ENCODE measurements around the gene BAD. TPM values are rescaled to one million over a fixed set of nuclear protein-coding genes. Genes with fewer than 3 reads are reported as not detected.

BAD gene
- total and polyA plus RNA-seq, 3 experiments from 2014 or later, result 40.4 to 56.5 (median 40.9) TPM

DNA sequence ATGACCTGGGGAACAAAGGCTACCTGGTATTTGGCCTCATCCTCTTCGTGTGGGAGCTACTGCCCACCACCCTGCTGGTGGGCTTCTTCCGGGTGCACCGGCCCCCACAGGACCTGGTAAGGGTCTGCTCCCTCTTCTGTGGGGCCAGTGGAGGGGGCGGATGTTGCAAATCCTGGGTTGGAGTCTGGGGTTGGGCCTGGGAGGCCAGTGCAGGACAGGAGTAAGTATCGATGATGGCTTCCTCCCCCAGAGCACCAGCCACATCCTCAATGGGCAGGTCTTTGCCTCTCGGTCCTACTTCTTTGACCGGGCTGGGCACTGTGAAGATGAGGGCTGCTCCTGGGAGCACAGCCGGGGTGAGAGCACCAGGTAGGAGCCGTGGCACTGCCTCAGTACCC, 3.9 kb upstream of the BAD start:
- no peak for DNase-seq
- ChIA-PET POLR2A (no interaction called here), CTCF (interaction anchor here (1.2 to 2.3 kb wide), 2 partner anchors 13 to 84 kb away, joined by 3 to 8 read pairs; partner anchors contain the start of gene CATSPERZ)
- Histone ChIP-seq H3K36me3 (ENCODE audit: insufficient read depth, low read length) (no peaks in the 10 kb centered on the region), H3K4me1 (ENCODE audit: insufficient read depth, low read length) (peaks cover 18% of the 10 kb centered on the region), H3K9me3 (ENCODE audit: low read length) (no peaks in the 10 kb centered on the region), H3K27me3 (ENCODE audit: insufficient read depth, low read length, poor library complexity, severe bottlenecking) (peaks cover 21% of the 10 kb centered on the region), H3K27ac (ENCODE audit: low read depth, low read length) (no peak overlapping the region), H3K4me3 (ENCODE audit: low read length) (no peak overlapping the region)
- Mint-ChIP-seq H3K36me3 (peaks cover 0 to 4% (median 0%) of the 10 kb centered on the region in 3 donors), H3K27me3 (peaks cover 15 to 16% of the 10 kb centered on the region in 2 donors), H3K4me3 (peak overlapping the region in 2 of 7 donors; percentile 32 to 40), H3K9me3 (peaks cover 0 to 2% (median 0%) of the 10 kb centered on the region in 5 donors), H3K4me1 (peaks cover 12 to 29% (median 13%) of the 10 kb centered on the region in 3 donors), H3K27ac (no peak overlapping the region)

DNA sequence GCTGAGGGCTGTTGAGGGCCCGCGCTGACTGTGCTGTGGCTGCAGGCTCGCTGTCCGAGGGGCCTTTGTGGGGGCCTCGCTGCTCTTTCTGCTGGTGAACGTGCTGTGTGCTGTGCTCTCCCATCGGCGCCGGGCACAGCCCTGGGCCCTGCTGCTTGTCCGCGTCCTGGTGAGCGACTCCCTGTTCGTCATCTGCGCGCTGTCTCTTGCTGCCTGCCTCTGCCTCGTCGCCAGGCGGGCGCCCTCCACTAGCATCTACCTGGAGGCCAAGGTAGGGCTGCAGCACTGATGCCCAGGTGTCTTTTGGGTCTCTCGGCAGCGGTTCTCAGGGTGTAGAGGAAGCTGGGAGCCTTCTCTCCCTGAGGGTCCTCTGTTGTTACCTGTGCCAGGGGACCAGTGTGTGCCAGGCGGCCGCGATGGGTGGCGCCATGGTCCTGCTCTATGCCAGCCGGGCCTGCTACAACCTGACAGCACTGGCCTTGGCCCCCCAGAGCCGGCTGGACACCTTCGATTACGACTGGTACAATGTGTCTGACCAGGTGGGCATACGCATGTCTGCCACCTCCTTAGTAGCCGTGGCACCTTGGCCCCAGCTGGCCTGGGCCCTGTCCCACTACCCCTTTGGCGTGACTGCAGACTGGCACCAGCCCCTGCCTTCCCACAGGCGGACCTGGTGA, 3.3 kb upstream of the BAD start:
- ChIA-PET POLR2A (no interaction called here), CTCF (interaction anchor here (1.2 to 7.8 kb wide), 3 partner anchors 15 to 83 kb away, joined by 3 to 73 read pairs (median 4); partner anchors contain the start of gene CATSPERZ)
- Histone ChIP-seq H3K4me3 (ENCODE audit: low read length) (no peak overlapping the region), H3K27ac (ENCODE audit: low read depth, low read length) (no peak overlapping the region), H3K36me3 (ENCODE audit: insufficient read depth, low read length) (no peaks in the 10 kb centered on the region), H3K27me3 (ENCODE audit: insufficient read depth, low read length, poor library complexity, severe bottlenecking) (peaks cover 16% of the 10 kb centered on the region), H3K4me1 (ENCODE audit: insufficient read depth, low read length) (peaks cover 22% of the 10 kb centered on the region), H3K9me3 (ENCODE audit: low read length) (no peaks in the 10 kb centered on the region)
- H3K27me3 Mint-ChIP-seq, result peaks cover 10 to 11% of the 10 kb centered on the region in 2 donors
- DNase-seq, result no peak
- H3K9me3 Mint-ChIP-seq, result peaks cover 0 to 2% (median 0%) of the 10 kb centered on the region in 5 donors
- H3K4me1 Mint-ChIP-seq, result peaks cover 13 to 34% (median 15%) of the 10 kb centered on the region in 3 donors
- H3K27ac Mint-ChIP-seq, result peak overlapping the region in 1 of 8 donors; percentile 23
- peaks cover 0 to 7% (median 0%) of the 10 kb centered on the region in 3 donors for H3K36me3 Mint-ChIP-seq
- H3K4me3 Mint-ChIP-seq, result peak overlapping the region in 4 of 7 donors; percentile 9 to 81 (median 52)

- Histone ChIP-seq H3K4me3 (ENCODE audit: low read length) (no peak overlapping the region), H3K4me1 (ENCODE audit: insufficient read depth, low read length) (peaks cover 22% of the 10 kb centered on the region), H3K27ac (ENCODE audit: low read depth, low read length) (no peak overlapping the region), H3K36me3 (ENCODE audit: insufficient read depth, low read length) (no peaks in the 10 kb centered on the region), H3K27me3 (ENCODE audit: insufficient read depth, low read length, poor library complexity, severe bottlenecking) (peaks cover 12% of the 10 kb centered on the region), H3K9me3 (ENCODE audit: low read length) (no peaks in the 10 kb centered on the region)
- Mint-ChIP-seq H3K27ac (peak overlapping the region; percentile 61 to 98 (median 92)), H3K4me3 (peak overlapping the region; percentile 69 to 94 (median 76)), H3K4me1 (peaks cover 15 to 33% (median 16%) of the 10 kb centered on the region in 3 donors), H3K9me3 (peaks cover 0 to 2% (median 0%) of the 10 kb centered on the region in 5 donors), H3K27me3 (peaks cover 8 to 10% of the 10 kb centered on the region in 2 donors), H3K36me3 (peaks cover 0 to 11% (median 0%) of the 10 kb centered on the region in 3 donors)
- DNase-seq, result no peak
- ChIA-PET CTCF (interaction anchor here (0.9 to 7.8 kb wide), 3 partner anchors 16 to 82 kb away, joined by 3 to 73 read pairs (median 4); partner anchors contain the start of genes CATSPERZ and FERMT3), POLR2A (interaction anchor here (2.8 kb wide), 1 partner anchor 18 kb away, joined by 14 read pairs; the partner anchor contains the start of gene ESRRA)
Observed at GRCh38 chr11:64286801-64287159, 2.3 kb upstream of the BAD start.

DNA sequence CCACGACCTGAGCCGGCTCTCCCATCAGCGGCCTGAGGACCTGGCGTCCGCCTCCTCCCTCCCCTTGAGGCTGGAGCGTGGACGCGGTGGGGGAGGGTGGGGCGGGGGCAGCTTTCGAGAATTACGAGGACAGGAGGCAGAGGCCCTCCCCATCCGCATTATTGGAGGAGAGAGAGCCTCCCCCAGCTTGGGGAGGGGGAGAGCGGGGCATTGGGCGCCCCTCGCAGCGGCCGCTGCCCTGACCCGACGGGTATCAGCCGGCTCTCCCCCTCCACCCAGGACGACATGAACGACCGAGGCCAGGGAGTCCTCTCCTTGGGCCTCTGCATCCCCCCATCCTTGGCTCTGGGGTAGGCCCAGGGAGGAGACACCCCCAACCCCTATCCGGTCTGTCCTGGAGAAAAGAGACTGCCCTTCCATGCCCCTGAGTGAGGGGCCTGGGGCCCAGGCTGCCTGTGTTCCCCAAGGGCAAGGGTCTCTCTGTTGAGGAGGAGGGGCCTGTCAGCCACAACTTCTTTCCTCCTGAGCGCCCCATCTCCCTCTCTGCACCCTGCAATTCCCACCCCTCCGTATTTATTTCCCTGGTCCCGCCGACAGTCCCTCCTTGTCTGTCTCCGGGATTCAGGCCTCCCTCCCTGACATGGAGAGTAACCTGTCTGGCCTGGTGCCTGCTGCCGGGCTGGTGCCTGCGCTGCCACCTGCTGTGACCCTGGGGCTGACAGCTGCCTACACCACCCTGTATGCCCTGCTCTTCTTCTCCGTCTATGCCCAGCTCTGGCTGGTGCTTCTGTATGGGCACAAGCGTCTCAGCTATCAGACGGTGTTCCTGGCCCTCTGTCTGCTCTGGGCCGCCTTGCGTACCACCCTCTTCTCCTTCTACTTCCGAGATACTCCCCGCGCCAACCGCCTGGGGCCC, 1.7 kb upstream of the BAD start:
- CTCF ChIA-PET, result interaction anchor here (0.9 to 7.8 kb wide), 4 partner anchors 14 to 82 kb away, joined by 3 to 73 read pairs (median 10); partner anchors contain the start of genes CATSPERZ and FERMT3

DNA sequence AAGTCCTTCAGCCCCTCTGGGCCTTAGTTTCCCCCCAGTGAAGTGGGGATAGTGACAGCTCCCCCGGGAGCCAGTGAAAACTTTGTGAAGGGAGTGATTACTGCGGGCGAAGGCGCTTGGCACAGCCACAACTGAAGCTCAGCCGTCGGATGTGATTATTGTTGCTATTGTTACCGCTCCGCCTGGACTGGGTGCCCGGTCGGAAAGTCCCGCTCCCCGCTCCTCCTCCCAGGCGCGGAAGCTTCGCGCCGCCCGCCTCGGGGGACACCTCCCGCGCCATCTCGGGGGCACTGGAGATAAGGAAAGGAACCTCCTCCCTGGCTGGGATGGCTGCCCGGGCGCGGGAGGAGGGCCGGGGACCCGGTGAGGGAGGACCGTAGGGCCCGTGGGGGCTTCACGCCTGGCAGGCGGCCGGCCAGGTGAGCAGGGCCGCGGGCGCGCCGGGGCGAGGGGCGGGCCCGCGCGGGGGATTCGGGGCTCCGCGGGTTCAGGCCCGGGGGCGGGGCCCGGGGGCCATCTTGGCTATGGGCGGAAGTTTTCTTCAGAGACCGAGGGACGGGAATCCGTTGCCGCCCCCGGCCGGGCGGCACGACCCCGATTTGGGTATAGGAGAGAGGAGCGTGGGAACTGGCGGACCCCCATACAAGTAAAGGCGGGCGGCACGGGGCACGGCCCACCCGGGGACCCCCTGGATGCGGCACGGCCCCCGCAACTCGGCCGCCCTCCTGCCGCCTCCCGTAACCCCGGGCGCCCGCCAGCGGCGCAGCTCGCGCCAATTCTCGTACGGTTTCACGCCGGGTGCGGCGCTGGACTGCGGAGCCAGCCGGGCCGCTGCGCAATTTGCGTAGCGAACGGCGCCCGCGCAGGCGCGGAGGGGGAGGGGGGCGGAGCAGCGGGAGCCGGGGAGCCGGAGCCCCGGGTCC, 758 bp upstream of the BAD start, which contains the start of gene GPR137:
Gene GPR137 (plus strand): TSS at position 887 of the 923 bp plus-strand sequence. CDS start 677 bp downstream, outside the sequence.
- CTCF ChIA-PET, result interaction anchor here (0.8 to 7.8 kb wide), 9 partner anchors 10 to 81 kb away, joined by 3 to 73 read pairs (median 4); partner anchors contain the start of genes CATSPERZ, FERMT3, NUDT22 and TRMT112
- Mint-ChIP-seq H3K4me1 (peaks cover 13 to 28% (median 21%) of the 10 kb centered on the region in 3 donors), H3K27ac (peak within 1 kb of the TSS; percentile 97 to 100 (median 99)), H3K4me3 (peak within 1 kb of the TSS; percentile 86 to 98 (median 90)), H3K27me3 (peaks cover 0 to 3% of the 10 kb centered on the region in 2 donors), H3K36me3 (peaks cover 0 to 16% (median 0%) of the 10 kb centered on the region in 3 donors), H3K9me3 (no peaks in the 10 kb centered on the region)
- peak within 1 kb of the TSS; percentile 100 for H3K4me3 ChIP-seq (ENCODE audit: low read length)
- POLR2A ChIA-PET, result interaction anchor here (0.6 to 4.3 kb wide), 11 partner anchors 10 to 493 kb away, joined by 3 to 68 read pairs (median 6); partner anchors contain the start of genes ESRRA, FERMT3, NUDT22 and SF1
- peaks cover 22% of the 10 kb centered on the region for H3K4me1 ChIP-seq (ENCODE audit: insufficient read depth, low read length)
- H3K36me3 ChIP-seq (ENCODE audit: insufficient read depth, low read length), result no peaks in the 10 kb centered on the region
- DNase-seq, result peak; percentile 84 to 95 (median 93)
- H3K27ac ChIP-seq (ENCODE audit: low read depth, low read length), result peak within 1 kb of the TSS; percentile 100
- no peaks in the 10 kb centered on the region for H3K9me3 ChIP-seq (ENCODE audit: low read length)
- peaks cover under 1% of the 10 kb centered on the region for H3K27me3 ChIP-seq (ENCODE audit: insufficient read depth, low read length, poor library complexity, severe bottlenecking)

More for the DNA sequence above, 1.7 kb upstream of the BAD start:
- peaks cover 22% of the 10 kb centered on the region for H3K4me1 ChIP-seq (ENCODE audit: insufficient read depth, low read length)
- no peak for DNase-seq
- Mint-ChIP-seq H3K27ac (peak overlapping the region; percentile 61 to 100 (median 92)), H3K27me3 (peaks cover 8 to 10% of the 10 kb centered on the region in 2 donors), H3K36me3 (peaks cover 0 to 15% (median 0%) of the 10 kb centered on the region in 3 donors), H3K4me3 (peak overlapping the region; percentile 69 to 98 (median 77)), H3K4me1 (peaks cover 16 to 33% (median 19%) of the 10 kb centered on the region in 3 donors), H3K9me3 (peaks cover 0 to 2% (median 0%) of the 10 kb centered on the region in 5 donors)
- no peaks in the 10 kb centered on the region for H3K36me3 ChIP-seq (ENCODE audit: insufficient read depth, low read length)
- H3K4me3 ChIP-seq (ENCODE audit: low read length), result peak overlapping the region; percentile 100
- no peaks in the 10 kb centered on the region for H3K9me3 ChIP-seq (ENCODE audit: low read length)
- H3K27me3 ChIP-seq (ENCODE audit: insufficient read depth, low read length, poor library complexity, severe bottlenecking), result peaks cover 10% of the 10 kb centered on the region
- H3K27ac ChIP-seq (ENCODE audit: low read depth, low read length), result peak overlapping the region; percentile 100
- POLR2A ChIA-PET, result interaction anchor here (0.6 to 4.3 kb wide), 5 partner anchors 9 to 62 kb away, joined by 3 to 68 read pairs (median 7); partner anchors contain the start of genes ESRRA and NUDT22

GRCh38 chr11:64283092-64283491, 1.4 kb downstream of the BAD start:
- Histone ChIP-seq H3K27ac (ENCODE audit: low read depth, low read length) (no peak overlapping the region), H3K4me3 (ENCODE audit: low read length) (no peak overlapping the region), H3K4me1 (ENCODE audit: insufficient read depth, low read length) (peaks cover 22% of the 10 kb centered on the region), H3K9me3 (ENCODE audit: low read length) (no peaks in the 10 kb centered on the region), H3K27me3 (ENCODE audit: insufficient read depth, low read length, poor library complexity, severe bottlenecking) (no peaks in the 10 kb centered on the region), H3K36me3 (ENCODE audit: insufficient read depth, low read length) (no peaks in the 10 kb centered on the region)
- Mint-ChIP-seq H3K9me3 (no peaks in the 10 kb centered on the region), H3K27me3 (no peaks in the 10 kb centered on the region), H3K27ac (peak overlapping the region; percentile 69 to 100 (median 92)), H3K36me3 (peaks cover 0 to 25% (median 5%) of the 10 kb centered on the region in 3 donors), H3K4me3 (peak overlapping the region in 4 of 7 donors; percentile 20 to 98 (median 70)), H3K4me1 (peaks cover 18 to 28% (median 25%) of the 10 kb centered on the region in 3 donors)
- no peak for DNase-seq
- CTCF ChIA-PET, result interaction anchor here (1.7 to 7.8 kb wide), 5 partner anchors 8 to 79 kb away, joined by 6 to 73 read pairs (median 8); partner anchors contain the start of gene CATSPERZ
- POLR2A ChIA-PET, result interaction anchor here (4.3 kb wide), 1 partner anchor 13 kb away, joined by 68 read pairs; no protein-coding TSS in a partner anchor
